CD4-positive, alpha-beta memory T cell (primary cell): ENCODE measurements around the gene CNRIP1. TPM values are rescaled to one million over a fixed set of nuclear protein-coding genes. Genes with fewer than 3 reads are reported as not detected.
A peak's percentile ranks its signal among the peaks of the same experiment; 100 is the strongest.

Source experiments
- CTCF ChIA-PET: fragments of 350-600 bp; sonication (Branson Sonifier 250); formaldehyde crosslinking; loops from one replicate; lab custom pipeline; 2021; ENCODE audit warnings: inconsistent platforms; ENCODE audit not compliant: partially characterized antibody; lab: Charles Lee
- POLR2A ChIA-PET: fragments of 350-600 bp; sonication (Branson Sonifier 250); formaldehyde crosslinking; loops from one replicate; lab custom pipeline; 2021; ENCODE audit not compliant: partially characterized antibody; lab: Charles Lee
- DNase-seq, 5 donors: peaks; one replicate each; pipeline versions ENCODE4 v3.0.0 to v3.0.0-alpha.2; 2020 to 2022; ENCODE audit warnings: mixed read lengths in 1 of 5
- H3K27ac ChIP-seq: one replicate; pipeline ENCODE4 v1.7.0; 2013; ENCODE audit warnings: low read depth, low read length
- H3K27me3 ChIP-seq: 2 replicates; pipeline ENCODE4 v1.7.0; 2013; ENCODE audit warnings: mild to moderate bottlenecking, low read length, moderate library complexity; ENCODE audit not compliant: insufficient read depth
- H3K36me3 ChIP-seq: 2 replicates; pipeline ENCODE4 v1.7.0; 2013; ENCODE audit warnings: mild to moderate bottlenecking, low read length, moderate library complexity; ENCODE audit not compliant: insufficient read depth
- H3K4me1 ChIP-seq: 2 replicates; pipeline ENCODE4 v1.7.0; 2013; ENCODE audit warnings: mild to moderate bottlenecking, low read length, moderate library complexity; ENCODE audit not compliant: insufficient read depth
- H3K4me3 ChIP-seq, 2 donors: one replicate each; pipeline ENCODE4 v1.7.0; 2013; ENCODE audit warnings: low read length in 2 of 2, mild to moderate bottlenecking in 1 of 2
- H3K9me3 ChIP-seq, 2 donors: one replicate each; pipeline ENCODE4 v1.7.0; 2013; ENCODE audit warnings: low read length in 2 of 2, control low read depth in 1 of 2; ENCODE audit not compliant: control insufficient read depth in 1 of 2
- H3K27ac Mint-ChIP-seq, 7 donors: one replicate each; pipeline ENCODE4 v1.8.0; 2020 to 2021; ENCODE audit warnings: mixed read lengths in 7 of 7, mild to moderate bottlenecking in 6 of 7, inconsistent platforms in 3 of 7, moderate library complexity in 3 of 7
- H3K27me3 Mint-ChIP-seq, 2 donors: one replicate each; pipeline ENCODE4 v1.8.0; 2020 to 2021; ENCODE audit warnings: mixed read lengths in 2 of 2
- H3K36me3 Mint-ChIP-seq, 2 donors: one replicate each; pipeline ENCODE4 v1.8.0; 2020 to 2021; ENCODE audit warnings: mixed read lengths in 2 of 2, inconsistent platforms in 1 of 2, mild to moderate bottlenecking in 1 of 2
- H3K4me1 Mint-ChIP-seq, 4 donors: one replicate each; pipeline ENCODE4 v1.8.0; 2020 to 2021; ENCODE audit warnings: mixed read lengths in 4 of 4, mild to moderate bottlenecking in 1 of 4
- H3K4me3 Mint-ChIP-seq, 8 donors: one replicate each; pipeline ENCODE4 v1.8.0; 2020 to 2021; ENCODE audit warnings: mixed read lengths in 8 of 8, mild to moderate bottlenecking in 7 of 8, moderate library complexity in 6 of 8, inconsistent platforms in 3 of 8
- H3K9me3 Mint-ChIP-seq, 8 donors: one replicate each; pipeline ENCODE4 v1.8.0; 2020 to 2021; ENCODE audit warnings: mixed read lengths in 8 of 8, mild to moderate bottlenecking in 5 of 8, inconsistent platforms in 3 of 8, moderate library complexity in 1 of 8
- intact Hi-C: fragments of 100-400 bp; cut with micrococcal nuclease; formaldehyde crosslinking; loops from one replicate; pipeline ENCODE4 v1.15.1; 2023
- polyA plus RNA-seq, 2 donors: library from polyadenylated mRNA; unstranded; fragments of 300-500 nt; fragmentation: Illumina TruSeq; gene quantifications; one replicate each; pipeline ENCODE4 v1.2.3, GENCODE V29; 2021
- total RNA-seq, 2 experiments: library from RNA; stranded (reverse); gene quantifications; one replicate each; pipeline ENCODE4 v1.2.3, GENCODE V29; 2021

CNRIP1 gene
- total and polyA plus RNA-seq, 4 experiments from 2014 or later: 0.29 TPM; not detected in 3

GRCh38 chr2:68282811-68283418, 36.8 kb downstream of the CNRIP1 start:
- H3K4me1 ChIP-seq: peaks cover 5% of the 10 kb centered on the region
- CTCF ChIA-PET: interaction anchor here (0.6 to 9.0 kb wide), 28 partner anchors 8 to 164 kb away, joined by 3 to 155 read pairs (median 4); partner anchors contain the start of genes PNO1 and PPP3R1
- intact Hi-C loops: loop anchor here (1.0 to 2.0 kb wide), 4 partner anchors 29 to 161 kb away; no protein-coding TSS in a partner anchor
- peaks cover 0 to 8% (median 0%) of the 10 kb centered on the region in 4 donors for H3K4me1 Mint-ChIP-seq
- H3K36me3 ChIP-seq: no peaks in the 10 kb centered on the region
- no peaks in the 10 kb centered on the region for H3K36me3 Mint-ChIP-seq
- H3K4me3 ChIP-seq: no peak overlapping the region
- no peak overlapping the region for H3K27ac ChIP-seq
- DNase-seq: peak; percentile 38 to 51 (median 46)
- no peak overlapping the region for H3K27ac Mint-ChIP-seq
- H3K9me3 ChIP-seq: no peaks in the 10 kb centered on the region
- no peaks in the 10 kb centered on the region for H3K9me3 Mint-ChIP-seq
- H3K27me3 Mint-ChIP-seq: peaks cover 4 to 12% of the 10 kb centered on the region in 2 donors
- peaks cover 7% of the 10 kb centered on the region for H3K27me3 ChIP-seq
- H3K4me3 Mint-ChIP-seq: no peak overlapping the region
- POLR2A ChIA-PET: interaction anchor here (1.1 to 2.7 kb wide), 3 partner anchors 30 to 125 kb away, joined by 4 to 9 read pairs (median 5); partner anchors contain the start of genes PNO1 and PPP3R1

- Histone ChIP-seq H3K4me1 (peaks cover 5% of the 10 kb centered on the region), H3K27ac (no peak overlapping the region), H3K36me3 (no peaks in the 10 kb centered on the region), H3K27me3 (peaks cover 7% of the 10 kb centered on the region), H3K4me3 (no peak overlapping the region), H3K9me3 (no peaks in the 10 kb centered on the region)
- intact Hi-C loops: no loop called here
- Mint-ChIP-seq H3K9me3 (no peaks in the 10 kb centered on the region), H3K36me3 (no peaks in the 10 kb centered on the region), H3K27ac (no peak overlapping the region), H3K27me3 (peaks cover 9 to 15% of the 10 kb centered on the region in 2 donors), H3K4me3 (no peak overlapping the region), H3K4me1 (peaks cover 0 to 8% (median 0%) of the 10 kb centered on the region in 4 donors)
- ChIA-PET POLR2A (no interaction called here), CTCF (interaction anchor here (0.8 to 9.0 kb wide), 4 partner anchors 85 to 161 kb away, joined by 3 to 155 read pairs (median 64); no protein-coding TSS in a partner anchor)
- DNase-seq: no peak
Measured at GRCh38 chr2:68280796-68281195, 39.0 kb downstream of the CNRIP1 start.

GRCh38 chr2:68280348-68280747, 39.4 kb downstream of the CNRIP1 start:
- no peaks in the 10 kb centered on the region for H3K9me3 ChIP-seq
- no peak overlapping the region for H3K27ac ChIP-seq
- no peaks in the 10 kb centered on the region for H3K36me3 ChIP-seq
- peaks cover 9 to 15% of the 10 kb centered on the region in 2 donors for H3K27me3 Mint-ChIP-seq
- H3K9me3 Mint-ChIP-seq: no peaks in the 10 kb centered on the region
- POLR2A ChIA-PET: no interaction called here
- peaks cover 12% of the 10 kb centered on the region for H3K27me3 ChIP-seq
- no peaks in the 10 kb centered on the region for H3K36me3 Mint-ChIP-seq
- intact Hi-C loops: no loop called here
- no peak overlapping the region for H3K4me3 Mint-ChIP-seq
- CTCF ChIA-PET: interaction anchor here (0.8 to 9.0 kb wide), 4 partner anchors 85 to 161 kb away, joined by 3 to 155 read pairs (median 64); no protein-coding TSS in a partner anchor
- no peak for DNase-seq
- H3K4me3 ChIP-seq: no peak overlapping the region
- peaks cover 0 to 8% (median 0%) of the 10 kb centered on the region in 4 donors for H3K4me1 Mint-ChIP-seq
- H3K27ac Mint-ChIP-seq: no peak overlapping the region
- H3K4me1 ChIP-seq: peaks cover 5% of the 10 kb centered on the region

- no peak overlapping the region for H3K27ac Mint-ChIP-seq
- no peak overlapping the region for H3K4me3 ChIP-seq
- CTCF ChIA-PET: interaction anchor here (8.8 to 9.0 kb wide), 2 partner anchors 84 to 157 kb away, joined by 124 to 155 read pairs; no protein-coding TSS in a partner anchor
- H3K36me3 ChIP-seq: no peaks in the 10 kb centered on the region
- peaks cover 11 to 15% of the 10 kb centered on the region in 2 donors for H3K27me3 Mint-ChIP-seq
- H3K9me3 Mint-ChIP-seq: no peaks in the 10 kb centered on the region
- peaks cover 5% of the 10 kb centered on the region for H3K4me1 ChIP-seq
- H3K9me3 ChIP-seq: no peaks in the 10 kb centered on the region
- no peak overlapping the region for H3K27ac ChIP-seq
- intact Hi-C loops: no loop called here
- POLR2A ChIA-PET: no interaction called here
- no peak overlapping the region for H3K4me3 Mint-ChIP-seq
- no peaks in the 10 kb centered on the region for H3K36me3 Mint-ChIP-seq
- H3K27me3 ChIP-seq: peaks cover 12% of the 10 kb centered on the region
- H3K4me1 Mint-ChIP-seq: peaks cover 0 to 8% (median 0%) of the 10 kb centered on the region in 4 donors
- DNase-seq: no peak
Measured at GRCh38 chr2:68279691-68280090, 40.1 kb downstream of the CNRIP1 start.

- no peak overlapping the region for H3K4me3 Mint-ChIP-seq
- intact Hi-C loops: no loop called here
Measured at GRCh38 chr2:68278169-68278568, 41.6 kb downstream of the CNRIP1 start.

GRCh38 chr2:68274022-68274421, 45.7 kb downstream of the CNRIP1 start:
- Histone ChIP-seq H3K36me3 (no peaks in the 10 kb centered on the region), H3K4me1 (no peaks in the 10 kb centered on the region), H3K27me3 (peaks cover 5% of the 10 kb centered on the region), H3K4me3 (no peak overlapping the region), H3K9me3 (no peaks in the 10 kb centered on the region), H3K27ac (no peak overlapping the region)
- H3K4me3 Mint-ChIP-seq: no peak overlapping the region
- no peak overlapping the region for H3K27ac Mint-ChIP-seq
- POLR2A ChIA-PET: interaction anchor here (0.9 kb wide), 1 partner anchor 21 kb away, joined by 3 read pairs; no protein-coding TSS in a partner anchor
- no peaks in the 10 kb centered on the region for H3K9me3 Mint-ChIP-seq
- H3K36me3 Mint-ChIP-seq: no peaks in the 10 kb centered on the region
- no peaks in the 10 kb centered on the region for H3K4me1 Mint-ChIP-seq
- CTCF ChIA-PET: interaction anchor here (1.4 kb wide), 1 partner anchor 9 kb away, joined by 5 read pairs; no protein-coding TSS in a partner anchor
- intact Hi-C loops: no loop called here
- DNase-seq: no peak
- peaks cover 9 to 10% of the 10 kb centered on the region in 2 donors for H3K27me3 Mint-ChIP-seq

More at GRCh38 chr2:68278169-68278568, 41.6 kb downstream of the CNRIP1 start:
- H3K27ac Mint-ChIP-seq: no peak overlapping the region
- ChIA-PET CTCF (interaction anchor here (1.0 to 8.8 kb wide), 3 partner anchors 82 to 155 kb away, joined by 3 to 155 read pairs (median 17); no protein-coding TSS in a partner anchor), POLR2A (no interaction called here)
- Histone ChIP-seq H3K4me3 (no peak overlapping the region), H3K36me3 (no peaks in the 10 kb centered on the region), H3K27me3 (peaks cover 12% of the 10 kb centered on the region), H3K9me3 (no peaks in the 10 kb centered on the region), H3K4me1 (peaks cover 5% of the 10 kb centered on the region), H3K27ac (no peak overlapping the region)
- H3K4me1 Mint-ChIP-seq: peaks cover 0 to 8% (median 0%) of the 10 kb centered on the region in 4 donors
- H3K27me3 Mint-ChIP-seq: peaks cover 11 to 17% of the 10 kb centered on the region in 2 donors
- DNase-seq: no peak
- H3K36me3 Mint-ChIP-seq: no peaks in the 10 kb centered on the region
- H3K9me3 Mint-ChIP-seq: no peaks in the 10 kb centered on the region
